Breast epithelium (tissue), 4 donors: ENCODE results near the gene DCLRE1C. TPM values are rescaled to one million over a fixed set of nuclear protein-coding genes. Genes with fewer than 3 reads are reported as not detected.

ENCODE experiments used
- DNase-seq, 2 donors: peaks; one replicate each; pipeline ENCODE4 v3.0.0-alpha.2; 2019; ENCODE audit warnings: low spot score in 2 of 2
- H3K27ac ChIP-seq, 2 donors: fragments of 200-600 bp; sonication (generic) in 1 of 2; one replicate each; pipeline ENCODE4 v1.5.1; 2016 to 2019; ENCODE audit warnings: mild to moderate bottlenecking in 1 of 2
- H3K27me3 ChIP-seq, 2 donors: fragments of 200-600 bp; sonication (generic) in 1 of 2; one replicate each; pipeline versions ENCODE4 v1.5.1 to v1.6.0; 2017 to 2019; ENCODE audit warnings: control low read depth in 1 of 2, mild to moderate bottlenecking in 1 of 2
- H3K36me3 ChIP-seq: fragments of 200-600 bp; one replicate; pipeline ENCODE4 v1.5.1; 2019
- H3K4me1 ChIP-seq, 2 donors: fragments of 200-600 bp; sonication (generic); one replicate each; pipeline ENCODE4 v1.5.1; 2016 to 2019; ENCODE audit warnings: control low read depth in 1 of 2
- H3K4me3 ChIP-seq, 3 donors: fragments of 200-600 bp; sonication (generic); 1 replicate in 2 of 3; 2 replicates in 1 of 3; pipeline ENCODE4 v1.5.1; 2016 to 2019; ENCODE audit warnings: mild to moderate bottlenecking in 3 of 3, moderate library complexity in 2 of 3
- H3K9me3 ChIP-seq, 2 donors: fragments of 200-600 bp; sonication (generic) in 1 of 2; one replicate each; pipeline ENCODE4 v1.5.1; 2016 to 2019; ENCODE audit warnings: control low read depth in 1 of 2
- POLR2A ChIP-seq: fragments of 450-650 bp; IDR thresholded peaks from one replicate; pipeline ENCODE4 v1.6.1; 2016; ENCODE audit warnings: antibody characterized with exemption, mild to moderate bottlenecking, moderate library complexity
- POLR2AphosphoS5 ChIP-seq, 3 donors: sonication (generic); formaldehyde crosslinking; IDR thresholded peaks; one replicate each; pipeline ENCODE4 v1.6.1; 2017; ENCODE audit warnings: antibody characterized with exemption in 3 of 3
- intact Hi-C: fragments of 100-400 bp; cut with DNase I; formaldehyde crosslinking; loops from one replicate; pipeline ENCODE4 v1.15.1; 2023; ENCODE audit warnings: low total_unique reads
- total RNA-seq, 3 donors: library from RNA; depleted of rRNA; stranded (reverse); fragments of >200 nt; gene quantifications; one replicate each; pipeline ENCODE4 v1.1.0, GENCODE V29; 2016
- TF ChIP-seq, protein P1 (sequence below), 3 donors: fragments of 450-650 bp; IDR thresholded peaks; one replicate each; pipeline ENCODE4 v1.5.1; 2016 to 2017; ENCODE audit warnings: antibody characterized with exemption in 3 of 3, mild to moderate bottlenecking in 3 of 3, moderate library complexity in 3 of 3

Gene DCLRE1C
- total RNA-seq, 3 donors from 2014 or later = 8.3 to 21.2 (median 10.8) TPM

DNA sequence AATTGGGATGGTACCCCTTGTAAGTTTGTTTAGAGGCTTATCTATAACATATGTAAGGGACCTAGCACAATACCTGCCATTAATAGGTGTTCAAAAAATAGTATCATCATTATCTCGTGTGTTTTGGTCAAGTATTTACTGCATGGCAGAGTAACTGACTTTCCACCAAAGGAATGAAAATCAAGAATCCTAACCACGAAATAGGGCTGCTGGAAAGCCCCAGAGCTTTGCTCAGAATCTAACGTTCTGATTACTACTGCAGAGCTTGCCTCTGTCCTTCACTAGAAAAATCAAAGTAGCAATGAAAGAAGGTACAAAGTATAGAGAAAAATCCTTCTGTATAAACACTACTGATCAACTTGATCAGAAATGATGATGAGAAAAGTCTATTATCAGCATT is 34.9 kb downstream of the DCLRE1C start:
- Histone ChIP-seq H3K4me1 (no peaks in the 10 kb centered on the region), H3K9me3 (peaks cover 6 to 26% of the 10 kb centered on the region in 2 donors), H3K27ac (no peak overlapping the region), H3K4me3 (no peak overlapping the region), H3K27me3 (no peaks in the 10 kb centered on the region), H3K36me3 (peaks cover 5% of the 10 kb centered on the region)
- intact Hi-C loops = no loop called here
- TF ChIP-seq, protein P1, sequence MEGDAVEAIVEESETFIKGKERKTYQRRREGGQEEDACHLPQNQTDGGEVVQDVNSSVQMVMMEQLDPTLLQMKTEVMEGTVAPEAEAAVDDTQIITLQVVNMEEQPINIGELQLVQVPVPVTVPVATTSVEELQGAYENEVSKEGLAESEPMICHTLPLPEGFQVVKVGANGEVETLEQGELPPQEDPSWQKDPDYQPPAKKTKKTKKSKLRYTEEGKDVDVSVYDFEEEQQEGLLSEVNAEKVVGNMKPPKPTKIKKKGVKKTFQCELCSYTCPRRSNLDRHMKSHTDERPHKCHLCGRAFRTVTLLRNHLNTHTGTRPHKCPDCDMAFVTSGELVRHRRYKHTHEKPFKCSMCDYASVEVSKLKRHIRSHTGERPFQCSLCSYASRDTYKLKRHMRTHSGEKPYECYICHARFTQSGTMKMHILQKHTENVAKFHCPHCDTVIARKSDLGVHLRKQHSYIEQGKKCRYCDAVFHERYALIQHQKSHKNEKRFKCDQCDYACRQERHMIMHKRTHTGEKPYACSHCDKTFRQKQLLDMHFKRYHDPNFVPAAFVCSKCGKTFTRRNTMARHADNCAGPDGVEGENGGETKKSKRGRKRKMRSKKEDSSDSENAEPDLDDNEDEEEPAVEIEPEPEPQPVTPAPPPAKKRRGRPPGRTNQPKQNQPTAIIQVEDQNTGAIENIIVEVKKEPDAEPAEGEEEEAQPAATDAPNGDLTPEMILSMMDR (IDR thresholded peaks at IDR 0.05) = no peak
- TF ChIP-seq POLR2A = no peak
- no peak for TF ChIP-seq POLR2AphosphoS5 (IDR thresholded peaks at IDR 0.05)
- DNase-seq = no peak

DNA sequence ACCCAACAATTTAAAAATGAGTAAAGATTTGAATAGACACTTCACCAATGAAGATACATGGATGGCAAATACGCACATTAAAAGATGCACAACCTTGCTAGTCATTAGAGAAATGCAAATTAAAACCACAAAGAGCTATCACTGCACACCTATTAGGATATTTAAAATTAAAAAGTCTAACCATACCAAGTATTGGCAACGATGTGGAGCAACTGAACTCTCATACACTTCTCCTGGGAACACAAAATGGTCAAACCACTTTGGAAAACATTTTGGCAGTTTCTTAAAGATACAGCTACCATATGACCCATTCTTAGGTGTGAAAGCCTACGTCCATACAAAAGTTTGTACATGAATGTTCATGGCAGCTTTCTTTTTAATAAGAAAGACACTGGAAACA is 36.1 kb downstream of the DCLRE1C start:
- no peak for TF ChIP-seq POLR2A
- TF ChIP-seq, protein P1 (IDR thresholded peaks at IDR 0.05) = no peak
- no peak for TF ChIP-seq POLR2AphosphoS5 (IDR thresholded peaks at IDR 0.05)
- intact Hi-C loops = no loop called here
- no peaks in the 10 kb centered on the region for H3K4me1 ChIP-seq

DNA sequence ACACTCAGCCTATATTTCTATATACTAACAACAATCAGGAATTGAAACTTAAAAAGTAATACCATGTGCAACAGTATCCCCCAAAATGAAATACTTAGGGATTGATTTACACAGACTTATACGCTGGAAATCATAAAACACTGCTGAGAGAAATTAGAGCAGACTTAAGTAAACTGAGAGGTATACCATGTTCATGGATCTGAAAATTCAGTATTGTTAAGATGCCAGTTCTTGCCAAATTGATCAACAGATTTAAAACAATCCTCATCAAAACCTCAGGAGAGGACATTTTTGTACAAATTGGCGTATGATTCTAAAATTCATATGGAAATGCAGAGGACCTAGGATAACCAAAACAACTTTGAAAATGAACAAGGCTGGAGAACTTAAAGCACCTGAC is 37.3 kb downstream of the DCLRE1C start:
- Histone ChIP-seq H3K27ac (no peak overlapping the region), H3K4me3 (no peak overlapping the region), H3K27me3 (no peaks in the 10 kb centered on the region), H3K36me3 (peaks cover 5% of the 10 kb centered on the region), H3K9me3 (peaks cover 6 to 26% of the 10 kb centered on the region in 2 donors), H3K4me1 (no peaks in the 10 kb centered on the region)
- intact Hi-C loops = no loop called here
- TF ChIP-seq POLR2AphosphoS5 (IDR thresholded peaks at IDR 0.05) (no peak), POLR2A (no peak)
- TF ChIP-seq, protein P1 (IDR thresholded peaks at IDR 0.05) = no peak
- no peak for DNase-seq

More for the DNA sequence above, 36.1 kb downstream of the DCLRE1C start:
- peaks cover 6 to 26% of the 10 kb centered on the region in 2 donors for H3K9me3 ChIP-seq
- no peak overlapping the region for H3K4me3 ChIP-seq
- no peak for DNase-seq
- no peak overlapping the region for H3K27ac ChIP-seq
- no peaks in the 10 kb centered on the region for H3K27me3 ChIP-seq
- peaks cover 5% of the 10 kb centered on the region for H3K36me3 ChIP-seq

DNA sequence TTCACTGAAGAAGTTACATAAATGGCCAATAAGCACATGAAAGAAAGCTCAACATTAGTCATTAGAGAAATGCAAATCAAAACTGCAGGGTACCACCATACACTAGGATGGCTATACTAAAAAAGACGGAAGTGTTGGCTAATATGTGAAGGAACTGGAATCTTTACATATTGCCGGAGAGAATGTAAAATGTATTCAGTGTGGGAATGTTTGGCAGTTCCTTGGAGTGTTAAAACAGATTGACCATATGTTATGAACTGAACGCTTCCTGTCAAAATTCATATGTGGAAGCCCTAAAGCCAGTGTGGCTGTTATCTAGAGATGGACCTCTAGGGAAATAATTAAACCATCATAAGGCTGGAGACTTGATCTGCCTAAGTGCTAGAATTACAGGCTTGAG is 42.1 kb downstream of the DCLRE1C start:
- Histone ChIP-seq H3K9me3 (peaks cover 0 to 8% of the 10 kb centered on the region in 2 donors), H3K27me3 (no peaks in the 10 kb centered on the region), H3K4me1 (no peaks in the 10 kb centered on the region), H3K4me3 (no peak overlapping the region), H3K27ac (no peak overlapping the region), H3K36me3 (no peaks in the 10 kb centered on the region)
- TF ChIP-seq, protein P1 (IDR thresholded peaks at IDR 0.05) = no peak
- TF ChIP-seq POLR2AphosphoS5 (IDR thresholded peaks at IDR 0.05) (no peak), POLR2A (no peak)
- intact Hi-C loops = no loop called here
- no peak for DNase-seq

DNA sequence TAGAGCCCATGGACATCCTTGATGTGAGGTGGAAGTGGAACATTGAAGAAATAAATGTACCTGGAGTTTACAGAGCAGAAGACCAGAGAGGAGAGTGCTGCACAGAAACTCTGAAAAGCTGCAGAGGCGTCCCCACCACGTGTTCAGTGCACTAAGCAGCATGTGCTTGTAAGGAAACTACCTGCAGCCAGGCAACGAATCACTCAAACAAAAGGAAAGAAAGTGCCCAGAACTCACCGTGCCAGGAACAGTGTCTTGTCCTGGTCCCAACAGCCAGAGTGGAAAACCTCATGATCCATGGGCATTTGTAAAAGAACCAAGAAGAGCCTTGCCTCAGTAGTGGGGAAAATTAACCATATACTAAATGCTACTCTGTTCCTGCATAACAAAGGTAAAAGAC is 42.9 kb downstream of the DCLRE1C start:
- no peak for DNase-seq
- intact Hi-C loops = no loop called here
- Histone ChIP-seq H3K4me1 (no peaks in the 10 kb centered on the region), H3K36me3 (no peaks in the 10 kb centered on the region), H3K4me3 (no peak overlapping the region), H3K27ac (no peak overlapping the region), H3K27me3 (no peaks in the 10 kb centered on the region), H3K9me3 (no peaks in the 10 kb centered on the region)
- no peak for TF ChIP-seq POLR2AphosphoS5 (IDR thresholded peaks at IDR 0.05)
- TF ChIP-seq POLR2A = no peak
- TF ChIP-seq, protein P1 (IDR thresholded peaks at IDR 0.05) = no peak
